OCI-LY1 (cell line): Measurements from ENCODE around the gene DMD.

Experiments
- H2AFZ ChIP-seq: fragments of 200-600 bp; sonication (generic), shearing (Covaris generic); 2 replicates; pipeline ENCODE4 v1.6.0; 2014; ENCODE audit warnings: antibody characterized with exemption, mild to moderate bottlenecking, low read length
- H3F3A ChIP-seq: fragments of 200-600 bp; sonication (generic), shearing (Covaris generic); 2 replicates; pipeline ENCODE4 v1.6.0; 2014; ENCODE audit warnings: mild to moderate bottlenecking, antibody characterized with exemption, low read length, moderate library complexity; ENCODE audit not compliant: insufficient read depth
- H3K27ac ChIP-seq: fragments of 200-600 bp; sonication (generic); 2 replicates; pipeline ENCODE4 v1.5.1; 2014; ENCODE audit warnings: low read length, mixed run types, mild to moderate bottlenecking, low read depth; ENCODE audit not compliant: poor library complexity, severe bottlenecking
- H3K27me3 ChIP-seq: fragments of 200-600 bp; sonication (generic); 2 replicates; pipeline ENCODE4 v1.6.0; 2014; ENCODE audit warnings: antibody characterized with exemption, mild to moderate bottlenecking, low read length, moderate library complexity; ENCODE audit not compliant: insufficient read depth
- H3K36me3 ChIP-seq: fragments of 200-600 bp; sonication (generic); 2 replicates; pipeline ENCODE4 v1.6.1; 2014; ENCODE audit warnings: mild to moderate bottlenecking, antibody characterized with exemption, low read length, moderate library complexity, mixed read lengths; ENCODE audit not compliant: insufficient read depth
- H3K4me1 ChIP-seq: fragments of 200-600 bp; sonication (generic); 2 replicates; pipeline ENCODE4 v1.5.1; 2014; ENCODE audit warnings: mild to moderate bottlenecking, low read length, moderate library complexity; ENCODE audit not compliant: insufficient read depth, severe bottlenecking
- H3K4me2 ChIP-seq: fragments of 200-600 bp; sonication (generic), shearing (Covaris generic); 2 replicates; pipeline ENCODE4 v1.6.1; 2014; ENCODE audit warnings: low read length
- H3K4me3 ChIP-seq: fragments of 200-600 bp; sonication (generic); 2 replicates; pipeline ENCODE4 v1.5.1; 2014; ENCODE audit warnings: low read length, low read depth, mild to moderate bottlenecking, mixed read lengths; ENCODE audit not compliant: poor library complexity, severe bottlenecking
- H3K79me2 ChIP-seq: fragments of 200-600 bp; shearing (Covaris generic); 2 replicates; pipeline ENCODE4 v1.6.1; 2016; ENCODE audit warnings: mixed run types, low read length, mixed read lengths; ENCODE audit not compliant: insufficient read depth
- H3K9ac ChIP-seq: fragments of 200-600 bp; sonication (generic), shearing (Covaris generic); 2 replicates; pipeline ENCODE4 v1.6.1; 2014; ENCODE audit warnings: mild to moderate bottlenecking, low read length, mixed read lengths
- H3K9me2 ChIP-seq: fragments of 200-600 bp; sonication (generic), shearing (Covaris generic); 2 replicates; pipeline ENCODE4 v1.6.1; 2014; ENCODE audit warnings: low read depth, mild to moderate bottlenecking, low read length, mixed read lengths
- H3K9me3 ChIP-seq: fragments of 200-600 bp; shearing (Covaris generic); 2 replicates; pipeline ENCODE4 v1.6.1; 2014; ENCODE audit warnings: low read length, mixed read lengths
- H4K20me1 ChIP-seq: fragments of 200-600 bp; sonication (generic), shearing (Covaris generic); 2 replicates; pipeline ENCODE4 v1.6.0; 2016; ENCODE audit warnings: mild to moderate bottlenecking, low read length; ENCODE audit not compliant: insufficient read depth
- EZH2 ChIP-seq: fragments of 200-600 bp; sonication (generic), shearing (Covaris generic); IDR thresholded peaks from 2 replicates; pipeline ENCODE4 v1.8.0; 2017; ENCODE audit warnings: borderline replicate concordance, mixed run types, mild to moderate bottlenecking, antibody characterized with exemption, low read length, moderate library complexity, mixed read lengths
- TF ChIP-seq, protein P1 (sequence below): fragments of 200-600 bp; sonication (generic), shearing (Covaris generic); IDR thresholded peaks from 2 replicates; pipeline ENCODE4 v1.5.1; 2017; ENCODE audit warnings: mild to moderate bottlenecking, antibody characterized with exemption, low read length, moderate library complexity, mixed read lengths

The DMD gene

DNA sequence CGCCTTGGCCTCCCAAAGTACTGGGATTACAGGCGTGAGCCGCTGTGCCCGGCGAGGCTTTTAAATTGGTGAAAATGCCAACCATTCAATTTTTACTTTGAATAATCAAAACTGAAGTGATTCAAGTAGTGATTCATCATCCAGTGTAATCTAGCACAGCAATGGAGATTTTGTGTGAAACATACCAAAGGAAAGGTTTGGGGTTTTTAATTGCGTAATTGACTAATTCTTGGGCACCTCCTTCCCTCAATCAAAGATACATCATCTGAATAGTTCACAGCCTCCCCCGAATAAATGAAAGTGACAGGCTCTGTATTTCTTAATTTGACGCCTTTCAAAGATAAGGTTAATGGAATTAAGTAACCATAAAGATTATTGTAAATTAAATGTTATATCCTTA, 69.0 kb downstream of the DMD start:
- Histone ChIP-seq H4K20me1 (no peaks in the 10 kb centered on the region), H3F3A (no peaks in the 10 kb centered on the region), H2AFZ (no peak overlapping the region), H3K9me3 (no peaks in the 10 kb centered on the region), H3K4me2 (peak overlapping the region; percentile 87), H3K9me2 (no peaks in the 10 kb centered on the region), H3K27ac (peak overlapping the region; percentile 100), H3K79me2 (peaks cover 27% of the 10 kb centered on the region), H3K9ac (no peak overlapping the region; the same call in 1 of the 2 replicates), H3K4me1 (peaks cover 80% of the 10 kb centered on the region), H3K4me3 (peak overlapping the region; percentile 52), H3K36me3 (no peaks in the 10 kb centered on the region), H3K27me3 (no peaks in the 10 kb centered on the region)
- TF ChIP-seq, protein P1, sequence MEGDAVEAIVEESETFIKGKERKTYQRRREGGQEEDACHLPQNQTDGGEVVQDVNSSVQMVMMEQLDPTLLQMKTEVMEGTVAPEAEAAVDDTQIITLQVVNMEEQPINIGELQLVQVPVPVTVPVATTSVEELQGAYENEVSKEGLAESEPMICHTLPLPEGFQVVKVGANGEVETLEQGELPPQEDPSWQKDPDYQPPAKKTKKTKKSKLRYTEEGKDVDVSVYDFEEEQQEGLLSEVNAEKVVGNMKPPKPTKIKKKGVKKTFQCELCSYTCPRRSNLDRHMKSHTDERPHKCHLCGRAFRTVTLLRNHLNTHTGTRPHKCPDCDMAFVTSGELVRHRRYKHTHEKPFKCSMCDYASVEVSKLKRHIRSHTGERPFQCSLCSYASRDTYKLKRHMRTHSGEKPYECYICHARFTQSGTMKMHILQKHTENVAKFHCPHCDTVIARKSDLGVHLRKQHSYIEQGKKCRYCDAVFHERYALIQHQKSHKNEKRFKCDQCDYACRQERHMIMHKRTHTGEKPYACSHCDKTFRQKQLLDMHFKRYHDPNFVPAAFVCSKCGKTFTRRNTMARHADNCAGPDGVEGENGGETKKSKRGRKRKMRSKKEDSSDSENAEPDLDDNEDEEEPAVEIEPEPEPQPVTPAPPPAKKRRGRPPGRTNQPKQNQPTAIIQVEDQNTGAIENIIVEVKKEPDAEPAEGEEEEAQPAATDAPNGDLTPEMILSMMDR: no peak
- no peak for TF ChIP-seq EZH2

DNA sequence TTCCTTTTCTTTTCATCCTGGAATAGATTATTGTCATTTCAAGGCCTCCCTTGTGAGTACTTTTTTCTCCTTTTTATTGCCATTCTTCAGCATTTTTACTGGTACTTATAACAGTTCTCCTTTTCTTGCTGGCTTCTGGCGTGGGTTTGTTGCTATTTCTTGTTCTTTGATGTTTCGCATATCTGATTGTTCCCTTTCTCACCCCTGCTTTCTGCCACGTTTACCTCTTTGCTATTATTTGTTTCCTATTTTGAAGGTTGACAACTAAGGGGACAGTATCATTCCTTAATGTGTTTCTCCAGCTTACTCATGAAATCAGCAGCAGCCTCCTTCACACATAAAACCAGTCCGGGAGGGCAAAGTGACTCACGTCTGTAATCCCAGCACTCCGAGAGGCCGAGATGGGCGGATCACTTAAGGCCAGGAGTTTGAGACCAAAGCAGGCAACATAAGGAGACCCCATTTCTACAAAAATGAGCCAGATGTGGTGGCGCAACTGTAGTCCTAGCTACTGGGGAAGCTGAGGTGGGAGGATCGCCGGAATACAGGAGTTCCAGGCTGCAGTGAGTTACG, 72.6 kb downstream of the DMD start:
- TF ChIP-seq EZH2: no peak
- TF ChIP-seq, protein P1: no peak
- peak overlapping the region; percentile 81 for H3K9ac ChIP-seq
- no peaks in the 10 kb centered on the region for H4K20me1 ChIP-seq
- no peaks in the 10 kb centered on the region for H3F3A ChIP-seq
- H3K36me3 ChIP-seq: no peaks in the 10 kb centered on the region
- H2AFZ ChIP-seq: no peak overlapping the region
- H3K4me1 ChIP-seq: peaks cover 99% of the 10 kb centered on the region
- H3K79me2 ChIP-seq: peaks cover 27% of the 10 kb centered on the region
- H3K27me3 ChIP-seq: no peaks in the 10 kb centered on the region
- peak overlapping the region; percentile 52 for H3K4me3 ChIP-seq
- H3K27ac ChIP-seq: peak overlapping the region; percentile 100
- no peaks in the 10 kb centered on the region for H3K9me2 ChIP-seq
- no peaks in the 10 kb centered on the region for H3K9me3 ChIP-seq
- H3K4me2 ChIP-seq: peak overlapping the region; percentile 87

DNA sequence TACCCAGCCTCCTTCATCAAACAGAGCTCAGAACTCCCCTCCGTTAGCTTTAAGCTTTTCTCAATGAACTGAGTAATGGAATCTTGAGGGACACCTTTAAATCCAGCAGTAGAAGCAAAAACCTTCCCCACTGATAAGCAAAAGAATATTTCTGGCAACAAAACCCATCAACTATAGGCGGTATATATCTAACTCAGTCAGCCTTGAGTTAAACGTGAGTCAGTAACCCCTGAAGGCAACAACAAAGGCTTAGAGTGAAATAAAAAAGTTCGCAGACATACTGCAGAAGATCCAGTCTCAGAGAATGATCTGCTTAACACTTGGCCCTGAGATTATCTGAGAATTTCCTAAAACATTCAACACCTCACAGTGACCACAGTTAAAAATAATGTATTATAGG, 77.2 kb downstream of the DMD start:
- H2AFZ ChIP-seq: no peak overlapping the region
- no peaks in the 10 kb centered on the region for H3K9me2 ChIP-seq
- H3K27me3 ChIP-seq: no peaks in the 10 kb centered on the region
- no peaks in the 10 kb centered on the region for H3K36me3 ChIP-seq
- no peaks in the 10 kb centered on the region for H3K9me3 ChIP-seq
- peaks cover 13% of the 10 kb centered on the region for H3K79me2 ChIP-seq
- peak overlapping the region; percentile 45 for H3K9ac ChIP-seq
- H3K4me2 ChIP-seq: peak overlapping the region; percentile 49
- H3K4me1 ChIP-seq: peaks cover 99% of the 10 kb centered on the region
- TF ChIP-seq, protein P1: no peak
- TF ChIP-seq EZH2: no peak
- peak overlapping the region; percentile 100 for H3K27ac ChIP-seq
- no peaks in the 10 kb centered on the region for H3F3A ChIP-seq
- H3K4me3 ChIP-seq: peak overlapping the region; percentile 1
- H4K20me1 ChIP-seq: no peaks in the 10 kb centered on the region
